Measurements from ENCODE around the gene IRF9. TPM values are rescaled to one million over a fixed set of nuclear protein-coding genes. Genes with fewer than 3 reads are reported as not detected.

Gene IRF9
- total and polyA plus RNA-seq, 2 of the 13 experiments (the other 11 are each of a cell fraction or from before 2014, with no cell fraction given), result 14.9 to 49.7 TPM

DNA sequence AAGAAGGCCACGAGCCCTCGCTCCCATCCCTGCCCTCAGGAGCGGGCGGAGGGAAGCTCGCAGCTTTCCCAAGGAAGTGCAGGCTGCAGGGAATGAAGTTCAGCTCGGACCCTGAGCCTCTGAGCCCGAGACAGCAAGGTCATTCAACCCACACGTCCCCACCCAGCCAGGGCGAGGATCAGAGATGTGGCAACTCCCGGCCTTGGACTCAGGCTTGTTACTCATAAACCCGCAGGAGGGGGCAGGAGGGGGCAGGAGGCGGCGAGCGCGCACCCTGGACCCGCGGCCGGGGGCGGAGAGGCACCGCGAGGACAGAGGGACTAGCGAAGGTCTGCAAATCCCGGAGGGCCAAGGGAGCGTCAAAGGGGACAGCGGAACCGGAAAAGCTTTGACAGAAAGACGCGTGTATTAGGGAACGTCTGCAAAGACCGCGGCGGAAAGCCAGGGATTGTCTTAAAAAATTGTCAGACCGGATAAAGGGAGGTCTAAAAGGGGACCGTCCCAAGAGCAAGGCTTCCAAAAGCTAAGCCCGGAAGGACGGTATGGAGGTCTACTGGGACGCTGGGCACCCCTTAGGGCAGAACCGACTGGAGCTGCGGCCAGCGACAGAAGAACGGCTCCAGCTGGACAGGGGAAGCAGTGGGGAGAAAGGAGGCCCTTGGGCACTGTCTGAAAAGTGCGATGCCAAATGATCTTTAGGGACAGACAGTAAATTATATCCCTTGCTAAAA lies 47.1 kb upstream of the IRF9 start (continued):
- TF ChIP-seq, protein P1, sequence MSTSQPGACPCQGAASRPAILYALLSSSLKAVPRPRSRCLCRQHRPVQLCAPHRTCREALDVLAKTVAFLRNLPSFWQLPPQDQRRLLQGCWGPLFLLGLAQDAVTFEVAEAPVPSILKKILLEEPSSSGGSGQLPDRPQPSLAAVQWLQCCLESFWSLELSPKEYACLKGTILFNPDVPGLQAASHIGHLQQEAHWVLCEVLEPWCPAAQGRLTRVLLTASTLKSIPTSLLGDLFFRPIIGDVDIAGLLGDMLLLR (CRISPR knock-in tag; IDR thresholded peaks at IDR 0.05), result peak; percentile 94; the same call in 1 of the 2 replicates
- no peak for TF ChIP-seq FLYWCH1 (CRISPR knock-in tag; IDR thresholded peaks at IDR 0.05)
- peak; percentile 98 for TF ChIP-seq PHF5A (CRISPR knock-in tag; IDR thresholded peaks at IDR 0.05; ENCODE audit: low read depth, unreplicated experiment)
- TF ChIP-seq GLI4 (CRISPR knock-in tag; IDR thresholded peaks at IDR 0.05; ENCODE audit: borderline replicate concordance), result peak; percentile 98; the same call in 1 of the 2 replicates
- no peak for TF ChIP-seq NFE2L1 (CRISPR knock-in tag; IDR thresholded peaks at IDR 0.05; ENCODE audit: borderline replicate concordance)
- TF ChIP-seq, protein P2, sequence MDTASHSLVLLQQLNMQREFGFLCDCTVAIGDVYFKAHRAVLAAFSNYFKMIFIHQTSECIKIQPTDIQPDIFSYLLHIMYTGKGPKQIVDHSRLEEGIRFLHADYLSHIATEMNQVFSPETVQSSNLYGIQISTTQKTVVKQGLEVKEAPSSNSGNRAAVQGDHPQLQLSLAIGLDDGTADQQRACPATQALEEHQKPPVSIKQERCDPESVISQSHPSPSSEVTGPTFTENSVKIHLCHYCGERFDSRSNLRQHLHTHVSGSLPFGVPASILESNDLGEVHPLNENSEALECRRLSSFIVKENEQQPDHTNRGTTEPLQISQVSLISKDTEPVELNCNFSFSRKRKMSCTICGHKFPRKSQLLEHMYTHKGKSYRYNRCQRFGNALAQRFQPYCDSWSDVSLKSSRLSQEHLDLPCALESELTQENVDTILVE (CRISPR knock-in tag; IDR thresholded peaks at IDR 0.05), result peak; percentile 97
- TF ChIP-seq, protein P3, sequence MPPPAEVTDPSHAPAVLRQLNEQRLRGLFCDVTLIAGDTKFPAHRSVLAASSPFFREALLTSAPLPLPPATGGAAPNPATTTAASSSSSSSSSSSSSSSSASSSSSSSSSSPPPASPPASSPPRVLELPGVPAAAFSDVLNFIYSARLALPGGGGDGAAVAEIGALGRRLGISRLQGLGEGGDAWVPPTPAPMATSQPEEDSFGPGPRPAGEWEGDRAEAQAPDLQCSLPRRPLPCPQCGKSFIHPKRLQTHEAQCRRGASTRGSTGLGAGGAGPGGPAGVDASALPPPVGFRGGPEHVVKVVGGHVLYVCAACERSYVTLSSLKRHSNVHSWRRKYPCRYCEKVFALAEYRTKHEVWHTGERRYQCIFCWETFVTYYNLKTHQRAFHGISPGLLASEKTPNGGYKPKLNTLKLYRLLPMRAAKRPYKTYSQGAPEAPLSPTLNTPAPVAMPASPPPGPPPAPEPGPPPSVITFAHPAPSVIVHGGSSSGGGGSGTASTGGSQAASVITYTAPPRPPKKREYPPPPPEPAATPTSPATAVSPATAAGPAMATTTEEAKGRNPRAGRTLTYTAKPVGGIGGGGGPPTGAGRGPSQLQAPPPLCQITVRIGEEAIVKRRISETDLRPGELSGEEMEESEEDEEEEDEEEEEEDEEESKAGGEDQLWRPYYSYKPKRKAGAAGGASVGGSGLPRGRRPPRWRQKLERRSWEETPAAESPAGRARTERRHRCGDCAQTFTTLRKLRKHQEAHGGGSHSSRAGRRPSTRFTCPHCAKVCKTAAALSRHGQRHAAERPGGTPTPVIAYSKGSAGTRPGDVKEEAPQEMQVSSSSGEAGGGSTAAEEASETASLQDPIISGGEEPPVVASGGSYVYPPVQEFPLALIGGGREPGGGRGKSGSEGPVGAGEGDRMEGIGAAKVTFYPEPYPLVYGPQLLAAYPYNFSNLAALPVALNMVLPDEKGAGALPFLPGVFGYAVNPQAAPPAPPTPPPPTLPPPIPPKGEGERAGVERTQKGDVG (CRISPR knock-in tag; IDR thresholded peaks at IDR 0.05; ENCODE audit: borderline replicate concordance), result peak; percentile 98
- peak; percentile 100 for TF ChIP-seq ZNF614 (CRISPR knock-in tag; IDR thresholded peaks at IDR 0.05; ENCODE audit: borderline replicate concordance)
- TF ChIP-seq FOSL1 (CRISPR knock-in tag; IDR thresholded peaks at IDR 0.05; ENCODE audit: borderline replicate concordance), result peak; percentile 39; the same call in 1 of the 2 replicates
- no peak for TF ChIP-seq ZNF780A (CRISPR knock-in tag; IDR thresholded peaks at IDR 0.05)
- peak; percentile 74 to 90 for TF ChIP-seq NR2F1 (CRISPR knock-in tag; IDR thresholded peaks at IDR 0.05)
- peak; percentile 93; the same call in 2 of the 3 replicates for TF ChIP-seq MXI1 (IDR thresholded peaks at IDR 0.05; ENCODE audit: borderline replicate concordance, low read depth, low read length)
- peak; percentile 100 for TF ChIP-seq YEATS4 (CRISPR knock-in tag; IDR thresholded peaks at IDR 0.05; ENCODE audit: borderline replicate concordance)
- TF ChIP-seq ZFP90 (CRISPR knock-in tag; IDR thresholded peaks at IDR 0.05; ENCODE audit: borderline replicate concordance), result peak; percentile 98
- TF ChIP-seq RELA (CRISPR knock-in tag; IDR thresholded peaks at IDR 0.05), result peak; percentile 94
- TF ChIP-seq, protein P4, sequence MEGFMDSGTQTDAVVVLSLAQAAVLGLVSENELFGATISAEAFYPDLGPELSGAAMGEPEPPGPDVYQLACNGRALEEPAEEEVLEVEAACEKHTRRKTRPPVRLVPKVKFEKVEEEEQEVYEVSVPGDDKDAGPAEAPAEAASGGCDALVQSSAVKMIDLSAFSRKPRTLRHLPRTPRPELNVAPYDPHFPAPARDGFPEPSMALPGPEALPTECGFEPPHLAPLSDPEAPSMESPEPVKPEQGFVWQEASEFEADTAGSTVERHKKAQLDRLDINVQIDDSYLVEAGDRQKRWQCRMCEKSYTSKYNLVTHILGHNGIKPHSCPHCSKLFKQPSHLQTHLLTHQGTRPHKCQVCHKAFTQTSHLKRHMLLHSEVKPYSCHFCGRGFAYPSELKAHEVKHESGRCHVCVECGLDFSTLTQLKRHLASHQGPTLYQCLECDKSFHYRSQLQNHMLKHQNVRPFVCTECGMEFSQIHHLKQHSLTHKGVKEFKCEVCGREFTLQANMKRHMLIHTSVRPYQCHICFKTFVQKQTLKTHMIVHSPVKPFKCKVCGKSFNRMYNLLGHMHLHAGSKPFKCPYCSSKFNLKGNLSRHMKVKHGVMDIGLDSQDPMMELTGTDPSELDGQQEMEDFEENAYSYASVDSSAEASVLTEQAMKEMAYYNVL (CRISPR knock-in tag; IDR thresholded peaks at IDR 0.05; ENCODE audit: borderline replicate concordance), result peak; percentile 87; the same call in 1 of the 2 replicates
- TF ChIP-seq ZNF264 (CRISPR knock-in tag; IDR thresholded peaks at IDR 0.05), result peak; percentile 97
- TF ChIP-seq ZIK1 (CRISPR knock-in tag; IDR thresholded peaks at IDR 0.05; ENCODE audit: borderline replicate concordance, low read depth), result peak; percentile 98
- TF ChIP-seq ZFP82 (CRISPR knock-in tag; IDR thresholded peaks at IDR 0.05; ENCODE audit: borderline replicate concordance), result no peak
- peak; percentile 95 for TF ChIP-seq ZNF160 (CRISPR knock-in tag; IDR thresholded peaks at IDR 0.05)
- peak; percentile 97 for TF ChIP-seq MEIS1 (CRISPR knock-in tag; IDR thresholded peaks at IDR 0.05; ENCODE audit: borderline replicate concordance)
- TF ChIP-seq AGO1 (IDR thresholded peaks at IDR 0.05; ENCODE audit: low read depth, low read length, poor library complexity, severe bottlenecking), result peak; percentile 85

All from HepG2 (cell line).